AG04449 (cell line): ENCODE results near the gene VDAC1.

Experiments
- CTCF ChIA-PET: fragments of 350-600 bp; formaldehyde crosslinking; extraction: SDS; loops from one replicate; lab custom pipeline; 2021; ENCODE audit warnings: antibody characterized with exemption; lab: Yijun Ruan, JAX
- POLR2A ChIA-PET: fragments of 400-600, 350-600 bp; formaldehyde crosslinking; extraction: SDS; loops from one replicate; lab custom pipeline; 2020; ENCODE audit warnings: antibody characterized with exemption, inconsistent platforms; lab: Yijun Ruan, JAX
- DNase-seq: peaks from one replicate; pipeline ENCODE4 v3.0.0-alpha.2; 2010; ENCODE audit warnings: low read depth, low spot score
- H3K4me3 ChIP-seq: 2 replicates; pipeline ENCODE4 v1.5.1; 2011; ENCODE audit warnings: low read depth, mild to moderate bottlenecking, control low read depth, low read length
- TF ChIP-seq, protein P1 (sequence below): IDR thresholded peaks from one replicate; pipeline ENCODE4 v1.5.1; 2011; ENCODE audit warnings: mild to moderate bottlenecking, moderate library complexity, low read length, control low read depth, inconsistent platforms; ENCODE audit not compliant: insufficient read depth; ENCODE audit errors: missing control alignments

Gene VDAC1

DNA sequence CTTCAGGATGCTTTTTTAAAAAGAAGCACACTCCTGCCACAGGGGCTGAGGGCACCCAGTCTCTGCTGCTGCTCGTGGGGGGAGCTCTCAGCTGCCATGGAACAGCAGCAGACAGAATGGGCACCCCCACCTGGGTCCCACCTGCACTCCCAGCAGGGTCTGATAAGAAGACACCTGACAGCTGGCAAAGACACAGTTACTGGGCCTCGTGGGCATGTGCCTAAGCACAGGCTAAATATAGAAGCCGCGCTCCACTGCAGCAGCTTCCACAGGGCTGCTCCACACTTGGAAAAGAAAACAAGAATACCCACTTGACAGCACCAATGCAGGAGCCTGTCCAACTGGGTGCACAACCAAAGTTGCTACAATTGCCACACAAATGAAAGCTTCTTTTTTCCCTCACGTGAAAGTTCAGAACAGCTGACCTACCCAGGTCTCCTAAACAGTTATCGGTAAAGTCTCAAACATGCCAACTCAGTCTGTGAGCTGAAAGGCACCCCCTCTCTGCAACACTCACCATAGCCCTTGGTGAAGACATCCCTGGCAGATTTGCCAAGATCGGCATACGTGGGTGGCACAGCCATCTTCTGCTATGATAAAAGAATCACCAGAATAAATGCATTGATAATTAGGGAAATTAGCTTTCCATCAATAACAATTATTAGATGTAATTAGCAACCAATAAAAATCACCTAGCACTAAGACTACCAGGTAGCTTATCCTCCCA, 12.2 kb downstream of the VDAC1 start:
- POLR2A ChIA-PET: interaction anchor here (0.6 to 0.8 kb wide), 2 partner anchors 13 to 148 kb away, joined by 3 to 4 read pairs; partner anchors contain the start of gene VDAC1
- no peak overlapping the region for H3K4me3 ChIP-seq
- DNase-seq: no peak
- CTCF ChIA-PET: interaction anchor here (0.7 to 7.9 kb wide), 5 partner anchors 12 to 881 kb away, joined by 3 to 72 read pairs (median 5); partner anchors contain the start of gene VDAC1
- TF ChIP-seq, protein P1, sequence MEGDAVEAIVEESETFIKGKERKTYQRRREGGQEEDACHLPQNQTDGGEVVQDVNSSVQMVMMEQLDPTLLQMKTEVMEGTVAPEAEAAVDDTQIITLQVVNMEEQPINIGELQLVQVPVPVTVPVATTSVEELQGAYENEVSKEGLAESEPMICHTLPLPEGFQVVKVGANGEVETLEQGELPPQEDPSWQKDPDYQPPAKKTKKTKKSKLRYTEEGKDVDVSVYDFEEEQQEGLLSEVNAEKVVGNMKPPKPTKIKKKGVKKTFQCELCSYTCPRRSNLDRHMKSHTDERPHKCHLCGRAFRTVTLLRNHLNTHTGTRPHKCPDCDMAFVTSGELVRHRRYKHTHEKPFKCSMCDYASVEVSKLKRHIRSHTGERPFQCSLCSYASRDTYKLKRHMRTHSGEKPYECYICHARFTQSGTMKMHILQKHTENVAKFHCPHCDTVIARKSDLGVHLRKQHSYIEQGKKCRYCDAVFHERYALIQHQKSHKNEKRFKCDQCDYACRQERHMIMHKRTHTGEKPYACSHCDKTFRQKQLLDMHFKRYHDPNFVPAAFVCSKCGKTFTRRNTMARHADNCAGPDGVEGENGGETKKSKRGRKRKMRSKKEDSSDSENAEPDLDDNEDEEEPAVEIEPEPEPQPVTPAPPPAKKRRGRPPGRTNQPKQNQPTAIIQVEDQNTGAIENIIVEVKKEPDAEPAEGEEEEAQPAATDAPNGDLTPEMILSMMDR: no peak

GRCh38 chr5:133991171-133991910, 13.4 kb downstream of the VDAC1 start:
- ChIA-PET CTCF (interaction anchor here (7.9 kb wide), 1 partner anchor 12 kb away, joined by 72 read pairs; no protein-coding TSS in a partner anchor), POLR2A (no interaction called here)
- no peak for DNase-seq
- TF ChIP-seq, protein P1: no peak
- H3K4me3 ChIP-seq: no peak overlapping the region

DNA sequence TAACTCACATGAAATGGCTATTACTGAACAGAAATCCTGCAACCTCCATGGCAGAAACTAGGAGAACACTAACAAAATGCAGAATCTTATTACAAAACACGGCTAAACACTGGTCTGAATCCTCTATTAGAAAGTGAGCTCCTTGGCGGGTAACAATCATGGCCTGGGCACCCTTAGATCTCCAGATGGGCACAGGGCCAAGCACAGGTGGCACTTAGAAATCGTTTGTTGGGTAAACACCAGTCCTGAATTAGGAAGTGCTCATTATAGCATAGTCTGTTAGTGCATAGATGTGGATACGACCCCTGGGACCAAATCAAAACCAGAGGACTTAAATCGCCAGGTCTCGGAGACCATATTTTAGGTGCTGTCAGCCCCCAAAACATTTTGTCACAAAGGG, 14.4 kb downstream of the VDAC1 start:
- CTCF ChIA-PET: interaction anchor here (7.9 kb wide), 1 partner anchor 11 kb away, joined by 72 read pairs; no protein-coding TSS in a partner anchor

GRCh38 chr5:133985540-133986180, 19.1 kb downstream of the VDAC1 start:
- POLR2A ChIA-PET: no interaction called here
- DNase-seq: no peak
- CTCF ChIA-PET: interaction anchor here (1.0 to 3.3 kb wide), 3 partner anchors 8 to 155 kb away, joined by 3 to 13 read pairs (median 3); no protein-coding TSS in a partner anchor
- TF ChIP-seq, protein P1: no peak
- H3K4me3 ChIP-seq: no peak overlapping the region

More for the DNA sequence above, 14.4 kb downstream of the VDAC1 start:
- H3K4me3 ChIP-seq: no peak overlapping the region
- TF ChIP-seq, protein P1: no peak
- POLR2A ChIA-PET: no interaction called here
- no peak for DNase-seq

- POLR2A ChIA-PET: interaction anchor here (0.6 kb wide), 1 partner anchor 10 kb away, joined by 3 read pairs; no protein-coding TSS in a partner anchor
- H3K4me3 ChIP-seq: no peak overlapping the region
- no peak for DNase-seq
- CTCF ChIA-PET: interaction anchor here (0.9 to 1.0 kb wide), 2 partner anchors 56 to 872 kb away, joined by 3 to 4 read pairs; no protein-coding TSS in a partner anchor
- TF ChIP-seq, protein P1: no peak
Measured at GRCh38 chr5:133983674-133984073, 21.1 kb downstream of the VDAC1 start.
